Nephron (organoid): Measurements from ENCODE around the gene PTPRT.
A peak's percentile ranks its signal among the peaks of the same experiment; 100 is the strongest.

Source experiments
- H3K27ac Mint-ChIP-seq, 3 experiments: 2 replicates each; pipeline ENCODE4 v1.8.0; 2020; ENCODE audit warnings: mixed read lengths in 3 of 3, mild to moderate bottlenecking in 2 of 3, moderate library complexity in 1 of 3
- H3K27me3 Mint-ChIP-seq: 2 replicates; pipeline ENCODE4 v1.8.0; 2021; ENCODE audit warnings: low read depth, mild to moderate bottlenecking, moderate library complexity, mixed read lengths
- H3K36me3 Mint-ChIP-seq: 2 replicates; pipeline ENCODE4 v1.8.0; 2020; ENCODE audit warnings: low read depth, mixed read lengths
- H3K4me1 Mint-ChIP-seq: 2 replicates; pipeline ENCODE4 v1.8.0; 2020; ENCODE audit warnings: mixed read lengths
- H3K4me3 Mint-ChIP-seq, 3 experiments: 2 replicates each; pipeline ENCODE4 v1.8.0; 2020; ENCODE audit warnings: mild to moderate bottlenecking in 3 of 3, mixed read lengths in 3 of 3, moderate library complexity in 2 of 3
- H3K9me3 Mint-ChIP-seq: 2 replicates; pipeline ENCODE4 v1.8.0; 2020; ENCODE audit warnings: mixed read lengths
- CTCF ChIP-seq, 3 experiments: fragments of 200-600 bp; sonication (generic); IDR thresholded peaks; one replicate each; pipeline ENCODE4 v1.5.0; 2021; ENCODE audit warnings: antibody characterized with exemption in 3 of 3; ENCODE audit not compliant: unreplicated experiment in 3 of 3

Gene PTPRT

DNA sequence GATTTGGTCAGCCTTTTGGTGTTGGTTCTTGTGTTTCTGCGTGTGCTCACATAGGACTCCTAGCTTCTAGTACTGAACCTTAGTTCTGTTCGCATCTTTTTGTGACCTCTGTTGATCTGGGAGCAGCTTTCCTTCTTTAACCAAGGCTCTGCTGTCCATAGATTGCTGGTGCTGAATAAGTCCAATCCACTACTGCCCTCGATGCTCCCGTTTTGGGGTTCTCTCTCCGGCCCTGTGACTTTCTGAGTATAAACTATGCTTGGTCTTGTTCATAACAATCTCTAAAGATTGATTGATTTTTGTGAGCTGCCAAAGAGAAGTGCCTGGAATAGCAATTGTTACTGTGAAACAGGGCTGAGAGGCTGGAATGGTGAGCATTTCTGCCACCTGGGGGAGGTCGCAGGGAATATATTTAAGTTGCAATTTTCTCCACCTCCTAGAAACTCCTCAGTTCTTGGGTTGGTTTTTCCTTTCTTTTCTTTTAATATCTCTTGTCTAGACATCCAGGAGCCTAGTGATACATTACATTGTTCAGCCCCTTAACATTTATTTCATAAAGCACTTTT lies 1148.6 kb downstream of the PTPRT start:
- no peak overlapping the region for H3K27ac Mint-ChIP-seq
- no peaks in the 10 kb centered on the region for H3K4me1 Mint-ChIP-seq
- peak; percentile 48 to 58 (median 56) for TF ChIP-seq CTCF (IDR thresholded peaks at IDR 0.05; ENCODE audit: unreplicated experiment in 3 of 3)
- no peak overlapping the region for H3K4me3 Mint-ChIP-seq
- no peaks in the 10 kb centered on the region for H3K36me3 Mint-ChIP-seq
- no peaks in the 10 kb centered on the region for H3K9me3 Mint-ChIP-seq
- H3K27me3 Mint-ChIP-seq: peaks cover 36% of the 10 kb centered on the region

- H3K4me1 Mint-ChIP-seq: no peaks in the 10 kb centered on the region
- no peaks in the 10 kb centered on the region for H3K9me3 Mint-ChIP-seq
- no peak overlapping the region for H3K27ac Mint-ChIP-seq
- H3K4me3 Mint-ChIP-seq: no peak overlapping the region
- TF ChIP-seq CTCF (IDR thresholded peaks at IDR 0.05; ENCODE audit: unreplicated experiment in 3 of 3): no peak
- no peaks in the 10 kb centered on the region for H3K36me3 Mint-ChIP-seq
- H3K27me3 Mint-ChIP-seq: peaks cover 39% of the 10 kb centered on the region
Measured at GRCh38 chr20:42027746-42028268, 1161.9 kb downstream of the PTPRT start.

GRCh38 chr20:42026599-42026998 lies 1163.1 kb downstream of the PTPRT start:
- no peaks in the 10 kb centered on the region for H3K4me1 Mint-ChIP-seq
- H3K36me3 Mint-ChIP-seq: no peaks in the 10 kb centered on the region
- H3K4me3 Mint-ChIP-seq: no peak overlapping the region
- no peaks in the 10 kb centered on the region for H3K9me3 Mint-ChIP-seq
- TF ChIP-seq CTCF (IDR thresholded peaks at IDR 0.05; ENCODE audit: unreplicated experiment in 3 of 3): no peak
- no peak overlapping the region for H3K27ac Mint-ChIP-seq
- peaks cover 41% of the 10 kb centered on the region for H3K27me3 Mint-ChIP-seq

DNA sequence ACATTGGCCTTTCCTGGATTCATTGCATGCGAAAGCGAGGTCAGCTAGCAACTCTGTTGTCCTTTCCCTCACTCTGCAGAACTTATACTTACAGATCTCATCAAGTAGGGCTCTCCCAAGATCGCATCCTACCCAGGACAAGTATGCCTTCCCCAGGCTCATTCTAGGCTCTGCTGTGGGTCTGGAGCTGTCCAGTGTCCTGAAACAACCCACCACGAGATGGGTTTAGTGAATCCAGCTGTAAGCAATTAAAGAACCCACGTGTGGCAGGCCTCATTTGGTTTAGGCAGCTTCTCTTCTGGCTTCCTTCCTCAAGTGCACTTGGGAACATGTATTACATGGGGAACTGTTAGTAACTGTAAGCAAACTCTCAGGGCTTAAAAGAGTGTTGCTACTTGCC lies 1165.1 kb downstream of the PTPRT start:
- no peaks in the 10 kb centered on the region for H3K9me3 Mint-ChIP-seq
- no peak for TF ChIP-seq CTCF (IDR thresholded peaks at IDR 0.05; ENCODE audit: unreplicated experiment in 3 of 3)

More for the DNA sequence above, 1165.1 kb downstream of the PTPRT start:
- Mint-ChIP-seq H3K27me3 (peaks cover 40% of the 10 kb centered on the region), H3K27ac (no peak overlapping the region), H3K4me3 (no peak overlapping the region), H3K4me1 (no peaks in the 10 kb centered on the region), H3K36me3 (no peaks in the 10 kb centered on the region)
